Measurements from ENCODE around the gene CTNNA1. TPM values are rescaled to one million over a fixed set of nuclear protein-coding genes. Genes with fewer than 3 reads are reported as not detected.
A peak's percentile ranks its signal among the peaks of the same experiment; 100 is the strongest.

CTNNA1 gene
- total RNA-seq, 1 donor from 2014 or later, result 598 TPM

GRCh38 chr5:138936225-138936967, 183.2 kb downstream of the CTNNA1 start:
- Mint-ChIP-seq H3K27me3 (ENCODE audit: unreplicated experiment) (peaks cover 25% of the 10 kb centered on the region), H3K4me3 (ENCODE audit: unreplicated experiment) (no peak overlapping the region), H3K27ac (ENCODE audit: unreplicated experiment) (peak overlapping the region; percentile 62), H3K4me1 (ENCODE audit: low read depth, unreplicated experiment) (peaks cover 34% of the 10 kb centered on the region), H3K36me3 (ENCODE audit: unreplicated experiment) (peaks cover 3% of the 10 kb centered on the region), H3K9me3 (ENCODE audit: unreplicated experiment) (peaks cover 20% of the 10 kb centered on the region)
- no peak for TF ChIP-seq CTCF (IDR thresholded peaks at IDR 0.05; ENCODE audit: partially characterized antibody, unreplicated experiment)
- DNase-seq, result no peak

GRCh38 chr5:138936968-138937345, 183.7 kb downstream of the CTNNA1 start:
- Mint-ChIP-seq H3K27ac (ENCODE audit: unreplicated experiment) (peak overlapping the region; percentile 69), H3K4me3 (ENCODE audit: unreplicated experiment) (no peak overlapping the region), H3K9me3 (ENCODE audit: unreplicated experiment) (peaks cover 19% of the 10 kb centered on the region), H3K36me3 (ENCODE audit: unreplicated experiment) (no peaks in the 10 kb centered on the region), H3K27me3 (ENCODE audit: unreplicated experiment) (peaks cover 26% of the 10 kb centered on the region), H3K4me1 (ENCODE audit: low read depth, unreplicated experiment) (peaks cover 35% of the 10 kb centered on the region)
- no peak for TF ChIP-seq CTCF (IDR thresholded peaks at IDR 0.05; ENCODE audit: partially characterized antibody, unreplicated experiment)
- no peak for DNase-seq

- peak overlapping the region; percentile 92 for H3K27ac Mint-ChIP-seq (ENCODE audit: unreplicated experiment)
Observed at GRCh38 chr5:138937392-138938387, 184.5 kb downstream of the CTNNA1 start.

GRCh38 chr5:138938526-138938925, 185.3 kb downstream of the CTNNA1 start:
- Mint-ChIP-seq H3K4me3 (ENCODE audit: unreplicated experiment) (peak overlapping the region; percentile 28), H3K4me1 (ENCODE audit: low read depth, unreplicated experiment) (peaks cover 44% of the 10 kb centered on the region), H3K27me3 (ENCODE audit: unreplicated experiment) (peaks cover 26% of the 10 kb centered on the region), H3K36me3 (ENCODE audit: unreplicated experiment) (no peaks in the 10 kb centered on the region), H3K9me3 (ENCODE audit: unreplicated experiment) (peaks cover 22% of the 10 kb centered on the region), H3K27ac (ENCODE audit: unreplicated experiment) (peak overlapping the region; percentile 92)
- peak; percentile 56 for DNase-seq
- no peak for TF ChIP-seq CTCF (IDR thresholded peaks at IDR 0.05; ENCODE audit: partially characterized antibody, unreplicated experiment)

More at GRCh38 chr5:138937392-138938387, 184.5 kb downstream of the CTNNA1 start:
- peaks cover 26% of the 10 kb centered on the region for H3K27me3 Mint-ChIP-seq (ENCODE audit: unreplicated experiment)
- H3K4me3 Mint-ChIP-seq (ENCODE audit: unreplicated experiment), result peak overlapping the region; percentile 28
- peaks cover 42% of the 10 kb centered on the region for H3K4me1 Mint-ChIP-seq (ENCODE audit: low read depth, unreplicated experiment)
- peaks cover 19% of the 10 kb centered on the region for H3K9me3 Mint-ChIP-seq (ENCODE audit: unreplicated experiment)
- H3K36me3 Mint-ChIP-seq (ENCODE audit: unreplicated experiment), result no peaks in the 10 kb centered on the region
- no peak for DNase-seq
- TF ChIP-seq CTCF (IDR thresholded peaks at IDR 0.05; ENCODE audit: partially characterized antibody, unreplicated experiment), result no peak
